Measurements from ENCODE around the gene SPTLC3. TPM values are rescaled to one million over a fixed set of nuclear protein-coding genes. Genes with fewer than 3 reads are reported as not detected.

SPTLC3 gene
- total and polyA plus RNA-seq, 4 donors: 3.0 to 23.2 (median 11.9) TPM

DNA sequence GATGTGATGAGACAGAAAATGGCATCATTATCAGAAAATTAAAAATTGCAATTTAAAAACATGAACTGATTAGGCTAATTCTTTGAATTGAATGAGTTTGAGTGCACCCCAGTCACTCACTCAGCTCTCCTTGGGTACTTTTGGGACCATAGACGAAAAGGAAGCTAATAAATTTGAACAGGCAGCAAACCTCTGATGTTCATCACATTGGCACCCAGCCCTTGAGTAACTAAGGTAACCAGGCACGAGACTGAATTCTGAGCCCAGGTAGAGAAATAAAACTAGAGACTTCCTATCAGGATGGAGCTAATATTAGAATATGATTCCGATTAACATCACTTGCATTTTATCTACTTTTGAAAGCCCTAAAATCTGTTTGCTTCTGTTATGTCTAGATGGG is 131.4 kb downstream of the SPTLC3 start:
- WGBS, 2 donors: 87 to 90% methylated on average over 3 of the region's 3 CpGs
- Histone ChIP-seq H3K4me3 (no peak overlapping the region), H3K27ac (ENCODE audit: low read depth in 1 of 2, low read length in 1 of 2) (no peak overlapping the region), H3K9me3 (ENCODE audit: control insufficient read depth in 4 of 4, insufficient read depth in 3 of 4, low read length in 3 of 4) (no peaks in the 10 kb centered on the region), H3K36me3 (ENCODE audit: control insufficient read depth in 4 of 4, insufficient read depth in 4 of 4, low read length in 4 of 4) (peaks cover 0 to 2% (median 0%) of the 10 kb centered on the region in 4 donors), H3K4me1 (ENCODE audit: control insufficient read depth in 5 of 5, insufficient read depth in 5 of 5, low read length in 5 of 5) (no peaks in the 10 kb centered on the region), H3K9ac (ENCODE audit: insufficient read depth in 1 of 2, low read length in 2 of 2) (no peak overlapping the region), H3K27me3 (ENCODE audit: control insufficient read depth in 3 of 3, insufficient read depth in 3 of 3, low read length in 2 of 3) (no peaks in the 10 kb centered on the region)
- DNase-seq: no peak
- TF ChIP-seq, protein P1, sequence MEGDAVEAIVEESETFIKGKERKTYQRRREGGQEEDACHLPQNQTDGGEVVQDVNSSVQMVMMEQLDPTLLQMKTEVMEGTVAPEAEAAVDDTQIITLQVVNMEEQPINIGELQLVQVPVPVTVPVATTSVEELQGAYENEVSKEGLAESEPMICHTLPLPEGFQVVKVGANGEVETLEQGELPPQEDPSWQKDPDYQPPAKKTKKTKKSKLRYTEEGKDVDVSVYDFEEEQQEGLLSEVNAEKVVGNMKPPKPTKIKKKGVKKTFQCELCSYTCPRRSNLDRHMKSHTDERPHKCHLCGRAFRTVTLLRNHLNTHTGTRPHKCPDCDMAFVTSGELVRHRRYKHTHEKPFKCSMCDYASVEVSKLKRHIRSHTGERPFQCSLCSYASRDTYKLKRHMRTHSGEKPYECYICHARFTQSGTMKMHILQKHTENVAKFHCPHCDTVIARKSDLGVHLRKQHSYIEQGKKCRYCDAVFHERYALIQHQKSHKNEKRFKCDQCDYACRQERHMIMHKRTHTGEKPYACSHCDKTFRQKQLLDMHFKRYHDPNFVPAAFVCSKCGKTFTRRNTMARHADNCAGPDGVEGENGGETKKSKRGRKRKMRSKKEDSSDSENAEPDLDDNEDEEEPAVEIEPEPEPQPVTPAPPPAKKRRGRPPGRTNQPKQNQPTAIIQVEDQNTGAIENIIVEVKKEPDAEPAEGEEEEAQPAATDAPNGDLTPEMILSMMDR (IDR thresholded peaks at IDR 0.05; ENCODE audit: control extremely low read depth, extremely low read depth): no peak
- no peak for ATAC-seq (ENCODE audit: insufficient read depth, low FRiP score)

DNA sequence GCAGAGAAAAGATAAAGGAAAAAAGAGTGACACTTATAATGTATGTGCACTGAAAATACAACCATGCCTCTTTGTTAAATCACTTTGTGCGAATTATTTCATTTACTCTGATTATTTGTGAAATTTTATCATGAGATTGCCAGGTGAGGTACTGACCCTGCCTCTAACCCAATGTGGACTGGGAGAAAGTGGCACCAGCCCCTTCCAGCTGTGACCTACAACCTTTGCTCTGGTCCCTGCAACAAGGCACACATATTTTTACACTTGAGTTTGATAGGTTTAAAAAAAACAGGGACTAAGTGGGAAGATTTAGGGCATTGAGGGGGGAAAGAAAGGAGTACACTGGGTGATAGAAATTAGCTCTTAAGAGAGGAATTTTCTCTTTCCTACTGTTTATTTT is 132.0 kb downstream of the SPTLC3 start:
- Histone ChIP-seq H3K4me3 (no peak overlapping the region), H3K27me3 (ENCODE audit: control insufficient read depth in 3 of 3, insufficient read depth in 3 of 3, low read length in 2 of 3) (no peaks in the 10 kb centered on the region), H3K36me3 (ENCODE audit: control insufficient read depth in 4 of 4, insufficient read depth in 4 of 4, low read length in 4 of 4) (peaks cover 0 to 2% (median 0%) of the 10 kb centered on the region in 4 donors), H3K9me3 (ENCODE audit: control insufficient read depth in 4 of 4, insufficient read depth in 3 of 4, low read length in 3 of 4) (no peaks in the 10 kb centered on the region), H3K27ac (ENCODE audit: low read depth in 1 of 2, low read length in 1 of 2) (no peak overlapping the region), H3K9ac (ENCODE audit: insufficient read depth in 1 of 2, low read length in 2 of 2) (no peak overlapping the region), H3K4me1 (ENCODE audit: control insufficient read depth in 5 of 5, insufficient read depth in 5 of 5, low read length in 5 of 5) (no peaks in the 10 kb centered on the region)
- TF ChIP-seq, protein P1 (IDR thresholded peaks at IDR 0.05; ENCODE audit: control extremely low read depth, extremely low read depth): no peak
- 91 to 99% methylated on average over 1 of the region's 1 CpG for WGBS, 2 donors
- no peak for ATAC-seq (ENCODE audit: insufficient read depth, low FRiP score)
- DNase-seq: no peak

DNA sequence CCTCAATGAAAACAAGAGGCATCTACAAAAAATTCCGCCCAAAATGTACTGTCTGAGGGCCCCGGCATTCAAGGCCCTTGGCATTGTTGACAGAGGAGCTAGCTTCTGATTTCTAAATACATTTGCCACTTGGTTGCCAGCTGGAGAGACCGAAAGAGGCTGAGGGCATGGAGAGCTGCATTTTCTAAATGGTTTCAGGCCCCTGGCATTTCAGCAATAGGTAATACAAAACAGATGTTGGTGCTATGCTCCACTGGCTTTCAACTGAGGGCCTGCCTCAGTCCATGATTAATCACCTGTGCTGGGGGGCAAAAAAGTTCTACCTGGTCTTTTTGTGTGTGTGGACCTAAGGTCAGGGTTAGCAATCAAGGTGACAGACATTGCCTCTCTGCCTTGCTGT is 132.8 kb downstream of the SPTLC3 start:
- no peaks in the 10 kb centered on the region for H3K27me3 ChIP-seq (ENCODE audit: control insufficient read depth in 3 of 3, insufficient read depth in 3 of 3, low read length in 2 of 3)
- WGBS, 2 donors: 84 to 90% methylated on average over 3 of the region's 3 CpGs
- H3K4me3 ChIP-seq: no peak overlapping the region
- TF ChIP-seq, protein P1 (IDR thresholded peaks at IDR 0.05; ENCODE audit: control extremely low read depth, extremely low read depth): no peak
- no peak overlapping the region for H3K27ac ChIP-seq (ENCODE audit: low read depth in 1 of 2, low read length in 1 of 2)
- H3K4me1 ChIP-seq (ENCODE audit: control insufficient read depth in 5 of 5, insufficient read depth in 5 of 5, low read length in 5 of 5): peaks cover 0 to under 1% (median 0%) of the 10 kb centered on the region in 5 donors
- DNase-seq (no peak), ATAC-seq (ENCODE audit: insufficient read depth, low FRiP score) (no peak)
- no peak overlapping the region for H3K9ac ChIP-seq (ENCODE audit: insufficient read depth in 1 of 2, low read length in 2 of 2)
- H3K9me3 ChIP-seq (ENCODE audit: control insufficient read depth in 4 of 4, insufficient read depth in 3 of 4, low read length in 3 of 4): no peaks in the 10 kb centered on the region
- peaks cover 0 to 2% (median 0%) of the 10 kb centered on the region in 4 donors for H3K36me3 ChIP-seq (ENCODE audit: control insufficient read depth in 4 of 4, insufficient read depth in 4 of 4, low read length in 4 of 4)

DNA sequence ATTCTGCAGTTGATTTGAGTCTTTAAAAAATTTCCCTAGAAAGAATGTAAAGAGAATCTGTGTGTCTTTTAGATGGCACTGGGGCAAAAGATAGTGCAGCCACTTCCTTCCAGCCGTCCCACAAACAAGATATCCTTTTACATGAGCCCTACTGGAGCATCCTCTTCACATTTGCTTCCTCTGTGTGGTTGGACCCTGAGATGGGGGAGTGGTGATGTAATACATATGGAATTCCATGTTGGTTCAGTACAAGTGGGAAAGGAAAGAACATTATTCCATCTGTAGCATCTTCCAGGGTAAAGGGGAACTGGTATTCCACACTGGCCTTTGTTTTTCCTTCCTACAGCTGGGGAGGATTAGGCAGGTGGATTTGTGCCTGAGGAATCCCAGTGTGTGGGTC is 133.4 kb downstream of the SPTLC3 start:
- no peaks in the 10 kb centered on the region for H3K9me3 ChIP-seq (ENCODE audit: control insufficient read depth in 4 of 4, insufficient read depth in 3 of 4, low read length in 3 of 4)
- 47 to 78% methylated on average over 1 of the region's 1 CpG for WGBS, 2 donors
- TF ChIP-seq, protein P1 (IDR thresholded peaks at IDR 0.05; ENCODE audit: control extremely low read depth, extremely low read depth): no peak
- DNase-seq: no peak
- H3K9ac ChIP-seq (ENCODE audit: insufficient read depth in 1 of 2, low read length in 2 of 2): no peak overlapping the region
- H3K4me1 ChIP-seq (ENCODE audit: control insufficient read depth in 5 of 5, insufficient read depth in 5 of 5, low read length in 5 of 5): peaks cover 0 to 6% (median 4%) of the 10 kb centered on the region in 5 donors
- peaks cover 0 to 2% (median 0%) of the 10 kb centered on the region in 4 donors for H3K36me3 ChIP-seq (ENCODE audit: control insufficient read depth in 4 of 4, insufficient read depth in 4 of 4, low read length in 4 of 4)
- ATAC-seq (ENCODE audit: insufficient read depth, low FRiP score): no peak
- H3K4me3 ChIP-seq: no peak overlapping the region
- no peaks in the 10 kb centered on the region for H3K27me3 ChIP-seq (ENCODE audit: control insufficient read depth in 3 of 3, insufficient read depth in 3 of 3, low read length in 2 of 3)
- no peak overlapping the region for H3K27ac ChIP-seq (ENCODE audit: low read depth in 1 of 2, low read length in 1 of 2)
